Activated B cell treated with CpG ODN at 0.5 μM for 24 hours (primary cell): ENCODE measurements around the gene CDK14. TPM values are rescaled to one million over a fixed set of nuclear protein-coding genes. Genes with fewer than 3 reads are reported as not detected.
"Not testable (repeated sequence)": the region's sequence is repeated elsewhere in the genome, so short reads cannot be mapped to it uniquely, and the experiment has no call there.

Experiments
- ATAC-seq: fragments of 200-7000 bp; cut with Tn5 transposase; one replicate; pipeline ENCODE4 v1.10.0; 2021; ENCODE audit warnings: low read depth, mild to moderate bottlenecking, moderate library complexity
- CTCF ChIA-PET: fragments of 350-600 bp; sonication (Branson Sonifier 250); formaldehyde crosslinking; loops from one replicate; lab custom pipeline; 2021; ENCODE audit warnings: antibody characterized with exemption; lab: Charles Lee
- POLR2A ChIA-PET: fragments of 350-600 bp; sonication (Branson Sonifier 250); formaldehyde crosslinking; loops from one replicate; lab custom pipeline; 2021; ENCODE audit warnings: antibody characterized with exemption; lab: Charles Lee
- DNase-seq: peaks from one replicate; pipeline ENCODE4 v3.0.0; 2022
- H3K27ac Mint-ChIP-seq: one replicate; pipeline ENCODE4 v1.8.0; 2020; ENCODE audit warnings: mixed read lengths
- H3K27me3 Mint-ChIP-seq: one replicate; pipeline ENCODE4 v1.8.0; 2021; ENCODE audit warnings: mixed read lengths
- H3K36me3 Mint-ChIP-seq: one replicate; pipeline ENCODE4 v1.8.0; 2021; ENCODE audit warnings: low read depth, mixed read lengths
- H3K4me1 Mint-ChIP-seq: one replicate; pipeline ENCODE4 v1.8.0; 2021; ENCODE audit warnings: mixed read lengths
- H3K4me3 Mint-ChIP-seq: one replicate; pipeline ENCODE4 v1.8.0; 2020; ENCODE audit warnings: mild to moderate bottlenecking, mixed read lengths
- H3K9me3 Mint-ChIP-seq: one replicate; pipeline ENCODE4 v1.8.0; 2020; ENCODE audit warnings: mixed read lengths
- CTCF ChIP-seq: fragments of 200-600 bp; IDR thresholded peaks from one replicate; pipeline ENCODE4 v1.8.0; 2022; ENCODE audit warnings: antibody characterized with exemption, mild to moderate bottlenecking
- intact Hi-C: fragments of 100-400 bp; cut with micrococcal nuclease; formaldehyde crosslinking; loops from one replicate; pipeline ENCODE4 v1.15.1; 2024
- total RNA-seq: library from RNA; stranded (reverse); gene quantifications from 2 replicates; pipeline ENCODE4 v1.2.3, GENCODE V29; 2022

CDK14 gene
- total RNA-seq, 1 donor from 2014 or later: 140 TPM

- Mint-ChIP-seq H3K9me3 (peaks cover 3% of the 10 kb centered on the region), H3K36me3 (peaks cover 50% of the 10 kb centered on the region), H3K27me3 (no peaks in the 10 kb centered on the region), H3K4me3 (peak overlapping the region; percentile 6), H3K4me1 (peaks cover 72% of the 10 kb centered on the region), H3K27ac (peak overlapping the region; percentile 81)
- ATAC-seq (peak; percentile 93), DNase-seq (no peak)
- ChIA-PET POLR2A (interaction anchor here (0.7 to 1.3 kb wide), 3 partner anchors 15 to 501 kb away, joined by 3 to 5 read pairs (median 3); no protein-coding TSS in a partner anchor), CTCF (interaction anchor here (1.5 to 1.7 kb wide), 3 partner anchors 22 to 56 kb away, joined by 3 to 4 read pairs (median 4); no protein-coding TSS in a partner anchor)
- TF ChIP-seq CTCF: no peak
- intact Hi-C loops: loop anchor here (1.0 to 5.0 kb wide), 2 partner anchors 8 to 127 kb away; no protein-coding TSS in a partner anchor
Observed at GRCh38 chr7:90764848-90765570, 168.9 kb downstream of the CDK14 start.

DNA sequence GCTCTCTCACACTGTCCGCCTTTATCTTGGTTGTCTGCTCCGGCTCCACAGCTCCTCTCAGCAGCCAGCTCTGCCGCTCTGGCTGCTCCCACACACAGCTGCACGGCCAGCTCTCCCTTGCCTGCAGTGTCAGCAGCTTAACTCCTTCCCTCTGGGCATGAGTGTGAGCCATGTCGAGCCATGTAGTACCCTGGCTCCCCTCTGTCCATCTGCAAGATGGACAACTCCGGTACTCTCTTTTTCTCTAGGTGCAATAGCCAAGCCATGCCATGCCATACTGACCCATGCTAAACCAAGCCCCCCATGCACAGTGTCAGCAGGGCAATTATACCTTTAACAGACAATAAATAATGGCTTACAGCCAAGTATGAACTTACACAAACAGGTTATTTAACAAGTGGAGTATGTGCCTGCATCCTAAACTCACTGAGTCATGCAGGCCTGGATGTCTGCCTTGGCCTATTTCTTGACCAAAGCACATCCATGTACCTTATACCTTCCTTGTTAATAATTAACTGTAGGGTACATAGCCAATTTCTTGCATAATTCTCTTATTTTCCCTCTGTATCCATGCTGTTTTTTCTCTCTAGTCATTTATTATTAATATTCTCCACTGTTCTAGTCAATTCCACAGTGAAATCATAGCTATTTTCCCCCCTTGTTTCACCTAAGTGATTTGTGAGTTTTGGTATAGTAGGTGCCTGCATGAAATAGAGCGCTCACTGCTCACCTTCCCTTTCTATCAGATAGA is 170.9 kb downstream of the CDK14 start:
- H3K27me3 Mint-ChIP-seq: no peaks in the 10 kb centered on the region
- H3K4me3 Mint-ChIP-seq: peak overlapping the region; percentile 1
- H3K36me3 Mint-ChIP-seq: peaks cover 65% of the 10 kb centered on the region
- peaks cover 16% of the 10 kb centered on the region for H3K9me3 Mint-ChIP-seq
- intact Hi-C loops: loop anchor here (5.0 kb wide), 1 partner anchor 125 kb away; no protein-coding TSS in a partner anchor
- ATAC-seq (no peak), DNase-seq (no peak)
- ChIA-PET CTCF (interaction anchor here (1.7 kb wide), 1 partner anchor 29 kb away, joined by 4 read pairs; no protein-coding TSS in a partner anchor), POLR2A (interaction anchor here (0.6 kb wide), 1 partner anchor 10 kb away, joined by 3 read pairs; no protein-coding TSS in a partner anchor)
- TF ChIP-seq CTCF: no peak
- H3K27ac Mint-ChIP-seq: peak overlapping the region; percentile 65
- H3K4me1 Mint-ChIP-seq: peaks cover 66% of the 10 kb centered on the region

DNA sequence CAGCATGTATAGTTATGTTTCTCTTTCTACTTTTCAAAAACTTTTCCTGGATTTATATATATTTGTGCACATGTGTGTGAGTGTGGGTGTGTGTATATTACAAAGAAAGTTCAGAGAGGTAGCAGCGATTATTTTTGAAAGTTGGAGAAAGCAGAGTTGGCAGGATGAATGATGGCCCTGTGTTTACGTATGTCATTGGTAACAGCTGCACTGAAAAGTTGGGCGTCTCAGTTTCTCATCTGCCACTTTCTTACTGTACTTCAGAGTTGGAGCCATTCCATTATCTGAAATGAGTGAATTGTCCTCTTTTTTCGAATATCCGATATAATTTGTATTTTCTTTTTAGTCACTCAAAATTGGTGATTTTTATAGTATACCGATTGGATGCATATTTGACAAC is 172.2 kb downstream of the CDK14 start:
- intact Hi-C loops: loop anchor here (5.0 kb wide), 1 partner anchor 124 kb away; no protein-coding TSS in a partner anchor
- ATAC-seq (no peak), DNase-seq (no peak)
- Mint-ChIP-seq H3K36me3 (peaks cover 68% of the 10 kb centered on the region), H3K9me3 (peaks cover 19% of the 10 kb centered on the region), H3K27me3 (no peaks in the 10 kb centered on the region), H3K27ac (peak overlapping the region; percentile 51), H3K4me3 (no peak overlapping the region), H3K4me1 (peaks cover 64% of the 10 kb centered on the region)
- CTCF ChIA-PET: interaction anchor here (1.4 kb wide), 1 partner anchor 20 kb away, joined by 3 read pairs; no protein-coding TSS in a partner anchor
- POLR2A ChIA-PET: no interaction called here
- no peak for TF ChIP-seq CTCF

DNA sequence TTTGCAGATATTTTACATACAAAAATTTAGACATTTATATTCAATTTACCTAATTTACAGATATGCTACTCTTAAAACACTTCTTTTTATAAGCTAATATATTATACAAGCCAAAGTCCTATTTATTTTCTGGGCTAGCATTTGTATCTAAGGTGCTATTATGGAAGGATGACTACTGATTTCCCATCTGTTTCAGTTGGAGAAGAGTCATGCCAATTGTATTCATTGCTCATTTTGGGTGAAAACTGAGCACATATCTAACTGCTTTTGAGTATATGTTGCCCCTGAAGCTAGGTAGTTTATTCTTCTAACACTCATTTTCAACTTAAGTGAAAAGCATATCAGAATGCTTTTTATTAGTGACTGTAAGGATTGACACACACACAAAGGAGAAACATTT is 172.9 kb downstream of the CDK14 start:
- CTCF ChIA-PET: interaction anchor here (1.4 kb wide), 1 partner anchor 21 kb away, joined by 3 read pairs; no protein-coding TSS in a partner anchor
- Mint-ChIP-seq H3K36me3 (peaks cover 69% of the 10 kb centered on the region), H3K27ac (no peak overlapping the region), H3K4me1 (peaks cover 62% of the 10 kb centered on the region), H3K4me3 (no peak overlapping the region), H3K27me3 (no peaks in the 10 kb centered on the region), H3K9me3 (peaks cover 22% of the 10 kb centered on the region)
- no peak for TF ChIP-seq CTCF
- ATAC-seq: no peak
- intact Hi-C loops: loop anchor here (5.0 kb wide), 1 partner anchor 123 kb away; no protein-coding TSS in a partner anchor
- POLR2A ChIA-PET: no interaction called here
- DNase-seq: no peak

GRCh38 chr7:90769566-90769965 is 173.4 kb downstream of the CDK14 start:
- H3K4me3 Mint-ChIP-seq, POLR2A ChIA-PET, H3K27ac Mint-ChIP-seq, DNase-seq, H3K27me3 Mint-ChIP-seq, ATAC-seq, CTCF ChIA-PET: not testable (repeated sequence)
- peaks cover 23% of the 10 kb centered on the region for H3K9me3 Mint-ChIP-seq
- intact Hi-C loops: loop anchor here (5.0 kb wide), 1 partner anchor 123 kb away; no protein-coding TSS in a partner anchor
- peaks cover 71% of the 10 kb centered on the region for H3K36me3 Mint-ChIP-seq
- peaks cover 58% of the 10 kb centered on the region for H3K4me1 Mint-ChIP-seq
